H9 (cell line): Measurements from ENCODE around the gene TUNAR. TPM values are rescaled to one million over a fixed set of nuclear protein-coding genes. Genes with fewer than 3 reads are reported as not detected.

Source experiments
- DNase-seq: peaks from one replicate; pipeline ENCODE4 v3.0.0-alpha.2; 2017
- H2AFZ ChIP-seq: one replicate; pipeline ENCODE4 v1.6.1; 2013; ENCODE audit warnings: mild to moderate bottlenecking, low read length, control low read depth, moderate library complexity
- H2AK5ac ChIP-seq: 2 replicates; pipeline ENCODE4 v1.6.1; 2013; ENCODE audit warnings: low read length, control low read depth, mixed read lengths; ENCODE audit not compliant: insufficient read length
- H2BK120ac ChIP-seq: one replicate; pipeline ENCODE4 v1.6.1; 2013; ENCODE audit warnings: low read depth, mild to moderate bottlenecking, low read length, control low read depth, inconsistent platforms; ENCODE audit not compliant: poor library complexity, severe bottlenecking
- H2BK12ac ChIP-seq: 2 replicates; pipeline ENCODE4 v1.6.1; 2013; ENCODE audit warnings: low read length, control low read depth, mixed read lengths, low read depth; ENCODE audit not compliant: insufficient read length
- H2BK15ac ChIP-seq: 2 replicates; pipeline ENCODE4 v1.6.1; 2013; ENCODE audit warnings: low read depth, low read length, control low read depth
- H2BK20ac ChIP-seq: one replicate; pipeline ENCODE4 v1.6.1; 2013; ENCODE audit warnings: low read depth, mild to moderate bottlenecking, low read length, control low read depth, inconsistent platforms; ENCODE audit not compliant: poor library complexity, severe bottlenecking
- H2BK5ac ChIP-seq: 2 replicates; pipeline ENCODE4 v1.6.1; 2013; ENCODE audit warnings: low read length, control low read depth, mixed read lengths; ENCODE audit not compliant: insufficient read length
- H3K14ac ChIP-seq: 2 replicates; pipeline ENCODE4 v1.6.1; 2013; ENCODE audit warnings: low read length, control low read depth; ENCODE audit not compliant: insufficient read depth
- H3K18ac ChIP-seq: 2 replicates; pipeline ENCODE4 v1.6.1; 2013; ENCODE audit warnings: low read depth, mild to moderate bottlenecking, mixed read lengths, low read length, control low read depth; ENCODE audit not compliant: insufficient read length
- H3K23ac ChIP-seq: 2 replicates; pipeline ENCODE4 v1.6.1; 2013; ENCODE audit warnings: low read length, control low read depth, mixed read lengths, low read depth; ENCODE audit not compliant: insufficient read length
- H3K23me2 ChIP-seq: 2 replicates; pipeline ENCODE4 v1.6.1; 2013; ENCODE audit warnings: low read depth, mild to moderate bottlenecking, mixed read lengths, low read length, control low read depth; ENCODE audit not compliant: insufficient read length, poor library complexity, severe bottlenecking
- H3K27ac ChIP-seq: 2 replicates; pipeline ENCODE4 v1.5.1; 2013; ENCODE audit warnings: low read length, control low read depth, mixed read lengths, low read depth; ENCODE audit not compliant: insufficient read length
- H3K27me3 ChIP-seq: 2 replicates; pipeline ENCODE4 v1.6.1; 2013; ENCODE audit warnings: low read length, control low read depth, inconsistent platforms; ENCODE audit not compliant: insufficient read depth
- H3K4ac ChIP-seq: 2 replicates; pipeline ENCODE4 v1.6.1; 2013; ENCODE audit warnings: low read depth, mild to moderate bottlenecking, control low read depth, inconsistent platforms, low read length, moderate library complexity
- H3K4me1 ChIP-seq: 2 replicates; pipeline ENCODE4 v1.6.1; 2013; ENCODE audit warnings: low read length, control low read depth, inconsistent platforms; ENCODE audit not compliant: insufficient read depth
- H3K4me2 ChIP-seq: 2 replicates; pipeline ENCODE4 v1.6.1; 2013; ENCODE audit warnings: low read length, control low read depth, mixed read lengths; ENCODE audit not compliant: insufficient read length, insufficient read depth
- H3K56ac ChIP-seq: 2 replicates; pipeline ENCODE4 v1.6.1; 2013; ENCODE audit warnings: low read depth, mild to moderate bottlenecking, mixed read lengths, low read length, control low read depth; ENCODE audit not compliant: insufficient read length
- H3K79me1 ChIP-seq: 2 replicates; pipeline ENCODE4 v1.6.1; 2013; ENCODE audit warnings: low read depth, mild to moderate bottlenecking, moderate library complexity, low read length, control low read depth, inconsistent platforms; ENCODE audit not compliant: insufficient read depth, poor library complexity, severe bottlenecking
- H3K79me2 ChIP-seq: 2 replicates; pipeline ENCODE4 v1.6.1; 2013; ENCODE audit warnings: low read length, control low read depth, inconsistent platforms; ENCODE audit not compliant: insufficient read depth
- H3K9ac ChIP-seq: 2 replicates; pipeline ENCODE4 v1.6.1; 2013; ENCODE audit warnings: low read length, control low read depth, mixed read lengths; ENCODE audit not compliant: insufficient read length; ENCODE audit errors: extremely low read depth
- H3K9me3 ChIP-seq: one replicate; pipeline ENCODE4 v1.6.1; 2013; ENCODE audit warnings: low read depth, low read length, inconsistent platforms; ENCODE audit not compliant: control insufficient read depth
- H3T11ph ChIP-seq: one replicate; pipeline ENCODE4 v1.6.1; 2013; ENCODE audit warnings: mild to moderate bottlenecking, low read length, control low read depth, inconsistent platforms
- H4K20me1 ChIP-seq: one replicate; pipeline ENCODE4 v1.6.1; 2013; ENCODE audit not compliant: control insufficient read depth, insufficient read length, insufficient read depth
- H4K5ac ChIP-seq: 2 replicates; pipeline ENCODE4 v1.6.1; 2013; ENCODE audit warnings: low read depth, mild to moderate bottlenecking, mixed read lengths, low read length, control low read depth; ENCODE audit not compliant: insufficient read length
- H4K8ac ChIP-seq: replicated peaks from 2 replicates; pipeline ENCODE4 v1.6.1; 2013; ENCODE audit warnings: low read length, control low read depth, mixed read lengths, low read depth; ENCODE audit not compliant: insufficient read length
- H4K91ac ChIP-seq: 2 replicates; pipeline ENCODE4 v1.6.1; 2013; ENCODE audit warnings: low read depth, mild to moderate bottlenecking, moderate library complexity, mixed read lengths, low read length, control low read depth; ENCODE audit not compliant: insufficient read length
- H3K27ac Mint-ChIP-seq, 3 experiments: 2 replicates in 2 of 3; 3 replicates in 1 of 3; pipeline ENCODE4 v1.8.0; 2020 to 2021; ENCODE audit warnings: mixed read lengths in 3 of 3, mild to moderate bottlenecking in 1 of 3, moderate library complexity in 1 of 3
- H3K27me3 Mint-ChIP-seq: 2 replicates; pipeline ENCODE4 v1.8.0; 2021; ENCODE audit warnings: low read depth, mild to moderate bottlenecking, moderate library complexity, mixed read lengths
- H3K36me3 Mint-ChIP-seq, 3 experiments: 2 replicates in 2 of 3; 3 replicates in 1 of 3; pipeline ENCODE4 v1.8.0; 2020 to 2021; ENCODE audit warnings: low read depth in 3 of 3, mixed read lengths in 3 of 3; ENCODE audit not compliant: insufficient read depth in 1 of 3
- H3K4me1 Mint-ChIP-seq, 2 experiments: 2 replicates each; pipeline ENCODE4 v1.8.0; 2020; ENCODE audit warnings: mixed read lengths in 2 of 2
- H3K4me3 Mint-ChIP-seq, 2 experiments: 2 replicates in 1 of 2; 3 replicates in 1 of 2; pipeline ENCODE4 v1.8.0; 2020 to 2021; ENCODE audit warnings: mild to moderate bottlenecking in 2 of 2, mixed read lengths in 2 of 2, moderate library complexity in 1 of 2
- H3K9me3 Mint-ChIP-seq, 2 experiments: 2 replicates in 1 of 2; 3 replicates in 1 of 2; pipeline ENCODE4 v1.8.0; 2020; ENCODE audit warnings: mild to moderate bottlenecking in 2 of 2, mixed read lengths in 2 of 2, moderate library complexity in 1 of 2
- WGBS: extraction: QIAGEN DNeasy Blood & Tissue Kit; methylation state at CpG from one replicate; pipeline ENCODE4 v1.1.7; 2013; ENCODE audit warnings: missing lambda C conversion rate, low lambda C conversion rate, mixed read lengths; ENCODE audit not compliant: insufficient read length; ENCODE audit errors: extremely low coverage; 5-methylcytosine and 5-hydroxymethylcytosine counted together
- total RNA-seq: library from RNA; stranded (reverse); gene quantifications from 2 replicates; pipeline ENCODE4 v1.2.1, GENCODE V29; 2021
- TF ChIP-seq, protein P1 (sequence below): fragments of 200-600 bp; sonication (generic); conservative IDR thresholded peaks from 3 replicates; pipeline ENCODE4 v1.8.0; 2021; ENCODE audit warnings: antibody characterized with exemption, mild to moderate bottlenecking

Gene TUNAR
- total RNA-seq, 1 experiment from 2014 or later, result 26.2 TPM

DNA sequence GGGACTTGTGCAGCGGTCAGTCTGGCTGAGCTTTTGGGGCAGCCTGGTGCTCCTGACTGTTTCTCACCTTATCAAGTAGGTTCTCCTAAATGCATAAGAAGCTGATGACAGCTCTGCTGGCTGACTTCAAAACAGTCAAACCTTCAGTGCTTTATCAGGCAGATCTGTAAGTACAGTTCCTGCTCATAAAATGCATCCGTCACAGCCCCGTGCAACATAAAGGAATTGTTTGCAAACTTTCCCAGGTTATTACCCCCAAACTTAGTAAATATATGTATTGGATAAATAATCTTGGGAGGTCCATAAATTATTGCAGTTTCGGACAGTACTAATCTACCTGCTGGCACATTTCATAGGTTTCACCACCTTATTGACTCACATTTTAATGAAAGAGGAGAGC is 10.7 kb downstream of the TUNAR start:
- Histone ChIP-seq H4K20me1 (no peaks in the 10 kb centered on the region), H3K79me1 (no peaks in the 10 kb centered on the region), H3K27ac (no peak overlapping the region), H4K91ac (no peak overlapping the region), H3K23ac (no peak overlapping the region), H3K23me2 (no peaks in the 10 kb centered on the region), H3K14ac (no peak overlapping the region), H4K5ac (no peak overlapping the region), H2BK15ac (no peak overlapping the region), H3K9me3 (no peaks in the 10 kb centered on the region), H3K4ac (no peak overlapping the region), H4K8ac (no peak overlapping the region), H3K4me2 (no peak overlapping the region), H3K56ac (no peak overlapping the region), H3K9ac (no peak overlapping the region), H2AFZ (no peak overlapping the region), H2BK5ac (no peak overlapping the region), H2BK12ac (no peak overlapping the region), H3K18ac (no peak overlapping the region), H2AK5ac (no peak overlapping the region), H3T11ph (no peak overlapping the region), H3K4me1 (peaks cover 7% of the 10 kb centered on the region; the same call in 1 of the 2 replicates), H2BK120ac (no peak overlapping the region), H3K27me3 (no peaks in the 10 kb centered on the region), H2BK20ac (no peak overlapping the region), H3K79me2 (peaks cover 3% of the 10 kb centered on the region; the same call in 1 of the 2 replicates)
- Mint-ChIP-seq H3K4me1 (peaks cover 37 to 40% of the 10 kb centered on the region in 2 experiments), H3K36me3 (peaks cover 2 to 17% (median 7%) of the 10 kb centered on the region in 3 experiments; a peak in 4 of 7 replicates), H3K4me3 (no peak overlapping the region), H3K27ac (no peak overlapping the region), H3K27me3 (no peaks in the 10 kb centered on the region), H3K9me3 (no peaks in the 10 kb centered on the region; a peak in 1 of 5 replicates)
- DNase-seq, result no peak
- TF ChIP-seq, protein P1, sequence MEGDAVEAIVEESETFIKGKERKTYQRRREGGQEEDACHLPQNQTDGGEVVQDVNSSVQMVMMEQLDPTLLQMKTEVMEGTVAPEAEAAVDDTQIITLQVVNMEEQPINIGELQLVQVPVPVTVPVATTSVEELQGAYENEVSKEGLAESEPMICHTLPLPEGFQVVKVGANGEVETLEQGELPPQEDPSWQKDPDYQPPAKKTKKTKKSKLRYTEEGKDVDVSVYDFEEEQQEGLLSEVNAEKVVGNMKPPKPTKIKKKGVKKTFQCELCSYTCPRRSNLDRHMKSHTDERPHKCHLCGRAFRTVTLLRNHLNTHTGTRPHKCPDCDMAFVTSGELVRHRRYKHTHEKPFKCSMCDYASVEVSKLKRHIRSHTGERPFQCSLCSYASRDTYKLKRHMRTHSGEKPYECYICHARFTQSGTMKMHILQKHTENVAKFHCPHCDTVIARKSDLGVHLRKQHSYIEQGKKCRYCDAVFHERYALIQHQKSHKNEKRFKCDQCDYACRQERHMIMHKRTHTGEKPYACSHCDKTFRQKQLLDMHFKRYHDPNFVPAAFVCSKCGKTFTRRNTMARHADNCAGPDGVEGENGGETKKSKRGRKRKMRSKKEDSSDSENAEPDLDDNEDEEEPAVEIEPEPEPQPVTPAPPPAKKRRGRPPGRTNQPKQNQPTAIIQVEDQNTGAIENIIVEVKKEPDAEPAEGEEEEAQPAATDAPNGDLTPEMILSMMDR, result no peak
- no CpG with 5 or more reads among the region's 4 CpGs for WGBS
